GM18519 (cell line): ENCODE data around the gene ARMC9.
"Not testable (repeated sequence)": the region's sequence is repeated elsewhere in the genome, so short reads cannot be mapped to it uniquely, and the experiment has no call there.

Experiments
- ATAC-seq: cut with Tn5 transposase; IDR thresholded peaks from one replicate; pipeline ENCODE4 v1.9.1; 2021; ENCODE audit warnings: mild to moderate bottlenecking, moderate library complexity; ENCODE audit not compliant: unreplicated experiment, low FRiP score

Gene ARMC9

GRCh38 chr2:231334179-231334930, 135.9 kb downstream of the ARMC9 start:
- no peak for ATAC-seq

DNA sequence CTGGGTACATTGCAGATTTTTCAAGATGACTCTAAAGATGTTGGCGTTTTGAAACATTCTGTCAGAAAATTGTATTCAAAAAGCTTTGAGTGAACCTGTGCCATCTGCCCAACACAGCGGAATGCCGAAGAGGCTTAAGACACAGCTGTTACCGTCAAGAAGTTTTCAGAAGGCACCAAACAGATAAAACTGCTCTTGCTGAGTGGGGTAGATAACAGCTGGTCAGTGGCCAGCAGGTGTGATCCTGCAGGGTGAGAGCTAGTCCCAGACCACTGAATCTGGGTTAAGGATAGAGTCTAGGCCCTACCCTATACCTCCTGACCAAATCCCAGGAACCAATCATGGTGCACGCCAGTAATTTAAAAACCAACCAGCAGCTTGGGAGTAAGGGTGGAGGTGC, 136.6 kb downstream of the ARMC9 start:
- ATAC-seq, result no peak

- ATAC-seq, result no peak
Observed at GRCh38 chr2:231335591-231335990, 137.2 kb downstream of the ARMC9 start.

DNA sequence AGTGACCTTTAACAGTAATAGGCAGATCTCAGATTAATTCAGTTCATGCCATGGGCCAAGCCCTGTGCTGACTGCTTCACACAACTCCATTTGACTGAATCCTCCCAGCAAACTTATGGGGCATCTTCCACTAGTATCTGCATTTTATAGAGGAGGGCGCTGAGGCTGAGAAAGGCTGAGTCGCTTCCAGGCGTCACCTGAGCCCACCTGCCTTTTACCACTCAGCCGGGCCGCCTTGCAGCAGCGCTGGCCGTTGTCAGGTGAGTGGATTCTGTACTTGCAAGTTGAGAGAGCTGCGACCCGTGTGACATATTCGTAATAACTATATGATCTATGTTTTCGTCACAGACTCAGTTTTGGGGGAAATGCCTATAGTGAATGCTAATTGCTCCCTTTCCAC, 137.8 kb downstream of the ARMC9 start:
- ATAC-seq, result no peak

DNA sequence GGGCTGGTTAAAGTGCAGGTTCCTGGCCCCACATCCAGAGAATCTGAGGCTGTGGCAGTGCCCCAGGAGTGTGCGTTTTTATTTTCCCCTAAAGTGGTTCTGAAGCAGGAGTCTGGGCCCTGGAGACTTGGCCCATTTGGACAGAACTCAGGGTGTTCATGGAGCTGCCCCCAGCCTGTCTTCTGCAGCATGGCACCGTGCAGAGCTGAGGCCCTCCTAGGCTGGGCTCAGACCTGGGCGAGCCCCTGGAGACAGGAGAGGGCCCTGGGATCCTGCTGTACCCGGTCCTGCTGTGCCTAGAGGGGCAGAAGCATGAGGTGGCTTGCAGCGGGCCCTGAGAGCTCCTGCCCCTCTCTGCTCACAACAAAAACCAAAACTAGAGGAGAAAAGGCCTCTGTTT, 138.3 kb downstream of the ARMC9 start:
- no peak for ATAC-seq

DNA sequence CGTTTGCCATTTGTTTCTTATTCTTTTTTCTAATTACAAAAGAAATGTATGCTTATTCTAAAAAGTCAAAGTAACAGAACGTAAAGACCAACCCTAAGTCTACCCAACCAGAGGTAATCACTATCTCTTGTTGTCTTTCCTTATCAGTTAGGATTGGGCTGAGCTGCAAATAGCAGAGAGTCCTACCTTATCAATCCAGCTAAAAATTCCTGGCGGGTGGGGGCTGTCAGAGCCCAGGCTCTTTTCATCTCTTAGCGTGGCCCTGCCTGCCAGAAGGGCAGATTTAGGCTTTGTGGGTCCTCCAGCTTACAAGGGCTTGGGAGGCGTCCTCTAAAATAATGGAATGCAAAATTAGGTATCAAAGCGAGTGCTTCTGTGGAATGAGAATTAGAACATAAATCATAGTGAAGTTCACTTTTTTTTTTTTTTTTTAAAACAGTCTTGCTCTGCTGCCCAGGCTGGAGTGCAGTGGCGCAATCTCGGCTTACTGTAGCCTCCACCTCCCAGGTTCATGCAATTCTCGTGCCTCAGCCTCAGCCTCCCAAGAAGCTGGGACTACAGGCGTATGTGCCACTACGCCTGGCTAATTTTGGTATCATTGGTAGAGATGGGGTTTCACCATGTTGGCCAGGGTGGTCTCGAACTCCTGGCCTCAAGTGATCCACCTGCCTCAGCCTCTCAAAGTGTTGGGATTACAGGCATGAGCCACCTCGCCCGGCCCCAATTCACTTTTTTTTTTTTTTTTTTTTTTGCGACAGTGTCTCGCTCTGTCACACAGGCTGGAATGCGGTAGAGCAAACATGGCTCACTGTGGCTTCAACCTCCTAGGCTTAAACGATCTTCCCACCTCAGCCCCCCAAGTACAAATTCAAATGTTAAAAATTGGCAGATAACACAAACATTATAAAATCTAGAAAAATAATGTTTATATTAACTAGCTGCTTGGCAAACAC, 139.7 kb downstream of the ARMC9 start:
- no peak for ATAC-seq

- ATAC-seq, result no peak
Observed at GRCh38 chr2:231339316-231339715, 140.9 kb downstream of the ARMC9 start.

- no peak for ATAC-seq
Observed at GRCh38 chr2:231341100-231341499, 142.7 kb downstream of the ARMC9 start.

- no peak for ATAC-seq
Observed at GRCh38 chr2:231342061-231342711, 143.8 kb downstream of the ARMC9 start.

- no peak for ATAC-seq
Observed at GRCh38 chr2:231343006-231343710, 144.7 kb downstream of the ARMC9 start.

DNA sequence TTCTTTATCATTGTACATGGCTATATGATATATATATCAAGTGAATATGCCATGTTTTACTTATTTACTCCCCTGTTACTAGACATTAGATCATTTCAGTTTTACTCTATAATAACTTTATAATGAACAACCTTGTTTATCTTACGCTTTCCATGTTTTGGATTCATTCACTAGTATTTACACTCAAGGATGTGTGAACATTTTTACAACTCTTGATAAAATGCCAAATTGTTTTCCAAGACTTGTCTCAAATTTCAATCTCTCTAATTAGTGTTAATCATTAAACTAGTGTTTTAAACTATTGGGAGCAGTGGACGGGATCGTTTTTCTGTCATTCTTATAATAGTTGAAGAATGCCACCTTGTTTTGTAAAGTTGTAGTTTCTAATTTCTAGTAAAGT, 145.6 kb downstream of the ARMC9 start:
- no peak for ATAC-seq

GRCh38 chr2:231344851-231345250, 146.4 kb downstream of the ARMC9 start:
- ATAC-seq, result no peak

GRCh38 chr2:231347081-231347480, 148.7 kb downstream of the ARMC9 start:
- no peak for ATAC-seq

DNA sequence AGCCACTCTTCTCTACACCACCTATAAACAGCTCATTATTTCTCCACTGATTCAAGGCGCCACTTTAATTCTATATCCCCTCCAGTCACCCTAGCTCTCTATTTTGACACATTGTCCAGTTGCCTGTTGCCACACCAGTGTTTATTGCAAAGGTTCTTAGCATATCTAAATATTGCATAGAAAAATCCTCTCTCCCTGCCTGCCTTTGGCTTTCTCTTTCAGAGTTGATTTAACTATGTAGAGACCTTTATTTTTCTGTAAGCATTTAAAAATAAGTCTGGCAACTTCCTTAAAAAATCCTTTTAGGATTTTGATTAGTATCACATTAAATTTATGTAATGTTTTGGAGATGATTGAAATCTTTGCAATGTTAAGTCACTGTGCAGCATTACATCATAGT, 149.2 kb downstream of the ARMC9 start:
- no peak for ATAC-seq

DNA sequence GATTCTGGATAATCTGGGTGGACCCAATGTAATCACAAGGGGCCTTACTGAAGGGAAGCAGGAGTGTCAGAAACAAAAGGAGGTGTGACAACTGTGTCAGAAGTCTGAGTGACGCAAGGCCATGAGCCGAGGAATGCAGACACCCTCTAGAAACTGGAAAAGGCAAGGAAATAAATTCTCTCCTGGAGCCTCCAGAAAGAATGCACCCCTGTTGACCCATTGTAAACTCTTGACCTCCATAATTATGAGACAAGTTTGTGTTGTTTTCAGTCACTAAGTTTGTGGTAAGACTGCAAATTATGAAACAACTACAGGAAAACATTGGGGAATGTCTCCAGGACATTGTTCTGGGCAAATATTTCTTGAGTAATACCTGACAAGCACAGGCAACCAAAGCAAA, 149.7 kb downstream of the ARMC9 start:
- no peak for ATAC-seq

- no peak for ATAC-seq
Observed at GRCh38 chr2:231348704-231349373, 150.4 kb downstream of the ARMC9 start.

DNA sequence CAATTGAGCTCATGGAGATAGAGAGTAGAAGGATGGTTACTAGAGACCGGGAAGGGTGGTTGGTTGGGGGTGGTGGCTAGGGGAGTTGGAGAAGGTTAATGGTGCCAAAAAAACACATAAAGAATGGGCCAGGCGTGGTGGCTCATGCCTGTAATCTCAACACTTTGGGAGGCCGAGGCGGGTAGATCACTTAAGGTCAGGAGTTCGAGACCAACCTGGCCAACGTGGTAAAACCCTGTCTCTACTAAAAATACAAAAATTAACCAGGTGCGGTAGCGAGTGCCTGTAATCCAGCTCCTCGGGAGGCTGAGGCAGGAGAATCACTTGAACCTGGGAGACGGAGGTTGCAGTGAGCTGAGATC, 150.9 kb downstream of the ARMC9 start:
- not testable (repeated sequence) for ATAC-seq

DNA sequence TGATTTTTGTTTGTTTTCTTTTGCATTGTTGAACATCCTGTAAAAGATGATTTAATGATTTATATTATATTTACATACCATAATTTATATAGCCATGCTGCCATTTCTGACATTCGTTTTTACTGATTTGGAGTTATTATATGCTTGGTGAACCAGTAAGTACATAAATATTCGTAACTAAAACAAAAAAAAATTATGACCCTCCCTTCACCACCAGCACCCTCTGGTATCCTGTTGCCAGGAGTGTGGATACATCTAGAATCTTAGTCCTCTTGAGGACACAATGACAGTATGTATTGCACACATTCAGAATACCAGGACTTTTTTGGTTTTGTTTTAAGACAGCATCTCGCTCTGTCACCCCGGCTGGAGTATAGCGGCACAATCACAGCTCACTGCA, 153.2 kb downstream of the ARMC9 start:
- no peak for ATAC-seq

DNA sequence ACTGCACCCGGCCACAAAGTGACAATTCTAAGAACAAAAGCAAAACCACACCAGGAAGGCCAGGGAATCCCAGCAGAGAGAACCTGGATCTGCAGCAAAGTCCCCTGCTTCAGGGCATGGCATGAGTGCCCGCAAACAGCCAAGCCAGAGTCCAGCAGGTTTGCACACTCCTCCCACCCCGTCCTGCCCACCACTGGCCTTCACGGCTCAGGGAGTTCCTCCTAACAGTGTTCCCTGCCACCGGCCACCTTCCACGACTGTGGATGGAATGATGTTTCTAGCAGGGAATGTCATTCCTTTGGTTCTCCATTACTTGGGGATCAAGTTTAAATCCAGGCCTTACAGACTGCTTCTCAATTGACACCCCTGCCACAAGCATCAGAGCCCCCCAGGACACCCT, 155.0 kb downstream of the ARMC9 start:
- ATAC-seq, result no peak
